H1 (cell line): Measurements from ENCODE around the gene ZNF699. TPM values are rescaled to one million over a fixed set of nuclear protein-coding genes. Genes with fewer than 3 reads are reported as not detected.
A peak's percentile ranks its signal among the peaks of the same experiment; 100 is the strongest.

Experiments used
- CTCF ChIA-PET: fragments of 300-600 bp; sonication (Branson Sonifier 250); formaldehyde crosslinking; loops from one replicate; lab custom pipeline; 2021; ENCODE audit not compliant: partially characterized antibody; lab: Charles Lee
- POLR2A ChIA-PET: fragments of 300-600 bp; sonication (Branson Sonifier 250); formaldehyde crosslinking; loops from one replicate; lab custom pipeline; 2021; ENCODE audit warnings: inconsistent platforms; ENCODE audit not compliant: partially characterized antibody; lab: Charles Lee
- DNase-seq, 2 experiments: peaks; one replicate each; pipeline versions ENCODE4 v3.0.0 to v3.0.0-alpha.2; 2010 to 2022; ENCODE audit warnings: low spot score in 2 of 2, low read depth in 1 of 2, mixed read lengths in 1 of 2
- FAIRE-seq: peaks from 2 replicates; lab custom pipeline; 2011; peaks lifted over from hg19 to GRCh38; lab: Jason Lieb, UNC
- H2AFZ ChIP-seq: 2 replicates; pipeline ENCODE4 v1.8.1; 2012; ENCODE audit warnings: low read length, inconsistent platforms
- H2AK5ac ChIP-seq: 2 replicates; pipeline ENCODE4 v1.6.1; 2013; ENCODE audit warnings: low read depth, low read length
- H2BK120ac ChIP-seq: replicated peaks from 2 replicates; pipeline ENCODE3; 2013; ENCODE audit warnings: low read depth, low read length, inconsistent platforms
- H2BK12ac ChIP-seq: 2 replicates; pipeline ENCODE4 v1.6.1; 2013; ENCODE audit warnings: low read depth, low read length
- H2BK15ac ChIP-seq: 2 replicates; pipeline ENCODE4 v1.6.1; 2013; ENCODE audit warnings: low read length
- H2BK20ac ChIP-seq: 2 replicates; pipeline ENCODE4 v1.6.1; 2013; ENCODE audit warnings: low read length
- H2BK5ac ChIP-seq: 2 replicates; pipeline ENCODE4 v1.6.1; 2013; ENCODE audit warnings: low read depth, low read length
- H3K14ac ChIP-seq: 2 replicates; pipeline ENCODE4 v1.6.1; 2013; ENCODE audit warnings: inconsistent platforms; ENCODE audit not compliant: insufficient read length
- H3K18ac ChIP-seq: 2 replicates; pipeline ENCODE4 v1.6.1; 2013; ENCODE audit warnings: low read length; ENCODE audit errors: extremely low read depth
- H3K23ac ChIP-seq: 2 replicates; pipeline ENCODE4 v1.6.1; 2013; ENCODE audit warnings: inconsistent platforms; ENCODE audit not compliant: insufficient read length
- H3K23me2 ChIP-seq: 2 replicates; pipeline ENCODE4 v1.6.1; 2013; ENCODE audit warnings: low read depth, low read length
- H3K27ac ChIP-seq: 2 replicates; pipeline ENCODE4 v1.6.1; 2011; ENCODE audit warnings: low read depth, low read length, inconsistent platforms
- H3K27me3 ChIP-seq, 4 experiments: replicated peaks in 1 of 4; 1 replicate in 1 of 4; 2 replicates in 3 of 4; pipeline versions ENCODE4 v1.6.1 to v1.8.1; 2011 to 2013; ENCODE audit warnings: low read length in 3 of 4, mild to moderate bottlenecking in 3 of 4, inconsistent platforms in 2 of 4, mixed read lengths in 2 of 4, moderate library complexity in 1 of 4; ENCODE audit not compliant: control insufficient read depth in 3 of 4, insufficient read depth in 3 of 4; ENCODE audit errors: extremely low read depth in 1 of 4
- H3K36me3 ChIP-seq, 4 experiments: 2 replicates each; pipeline versions ENCODE4 v1.6.1 to v1.8.1; 2011 to 2013; ENCODE audit warnings: mild to moderate bottlenecking in 4 of 4, low read length in 3 of 4, moderate library complexity in 2 of 4, control low read depth in 1 of 4, inconsistent platforms in 1 of 4; ENCODE audit not compliant: insufficient read depth in 4 of 4, control insufficient read depth in 2 of 4
- H3K4ac ChIP-seq: replicated peaks from 2 replicates; pipeline ENCODE3; 2013; ENCODE audit warnings: low read length, low read depth, mixed read lengths, inconsistent platforms; ENCODE audit not compliant: insufficient read length
- H3K4me1 ChIP-seq, 4 experiments: replicated peaks in 1 of 4; 1 replicate in 1 of 4; 2 replicates in 3 of 4; pipeline versions ENCODE4 v1.6.1 to v1.8.1; 2011 to 2013; ENCODE audit warnings: low read length in 3 of 4, inconsistent platforms in 2 of 4, mixed read lengths in 1 of 4; ENCODE audit not compliant: insufficient read depth in 4 of 4, control insufficient read depth in 3 of 4
- H3K4me2 ChIP-seq, 2 experiments: 2 replicates each; pipeline versions ENCODE4 v1.6.1 to v1.8.1; 2011 to 2013; ENCODE audit warnings: low read depth in 2 of 2, low read length in 2 of 2, control low read depth in 1 of 2, inconsistent platforms in 1 of 2, mild to moderate bottlenecking in 1 of 2; ENCODE audit not compliant: insufficient read depth in 1 of 2
- H3K4me3 ChIP-seq, 4 experiments: fragments of 200-600, 300-600 bp in 1 of 4; sonication (generic), shearing (Covaris generic), sonication (Bioruptor Twin) in 1 of 4; 2 replicates each; pipeline versions ENCODE4 v1.5.1 to v1.8.1; 2011 to 2016; ENCODE audit warnings: low read length in 4 of 4, low read depth in 3 of 4, control low read depth in 2 of 4, inconsistent platforms in 2 of 4, mild to moderate bottlenecking in 2 of 4, mixed read lengths in 1 of 4, moderate library complexity in 1 of 4; ENCODE audit not compliant: insufficient read depth in 2 of 4; ENCODE audit errors: extremely low read depth in 1 of 4
- H3K56ac ChIP-seq: replicated peaks from 2 replicates; pipeline ENCODE3; 2013; ENCODE audit warnings: low read depth, mild to moderate bottlenecking, mixed read lengths, low read length, inconsistent platforms; ENCODE audit not compliant: insufficient read length
- H3K79me1 ChIP-seq: 2 replicates; pipeline ENCODE4 v1.6.1; 2013; ENCODE audit warnings: low read depth, low read length, control low read depth
- H3K79me2 ChIP-seq, 2 experiments: 2 replicates each; pipeline versions ENCODE4 v1.6.1 to v1.8.1; 2012 to 2013; ENCODE audit warnings: low read length in 2 of 2, mild to moderate bottlenecking in 2 of 2, inconsistent platforms in 1 of 2; ENCODE audit not compliant: insufficient read depth in 2 of 2, control insufficient read depth in 1 of 2
- H3K9ac ChIP-seq, 4 experiments: replicated peaks in 1 of 4; 1 replicate in 1 of 4; 2 replicates in 3 of 4; pipeline versions ENCODE4 v1.6.1 to v1.8.1; 2011 to 2013; ENCODE audit warnings: low read depth in 3 of 4, low read length in 3 of 4, control low read depth in 2 of 4, mild to moderate bottlenecking in 2 of 4, moderate library complexity in 2 of 4, inconsistent platforms in 1 of 4; ENCODE audit errors: extremely low read depth in 1 of 4
- H3K9me3 ChIP-seq, 2 experiments: 2 replicates each; pipeline versions ENCODE4 v1.6.1 to v1.8.1; 2012 to 2013; ENCODE audit warnings: mild to moderate bottlenecking in 2 of 2, moderate library complexity in 2 of 2, control low read depth in 1 of 2, inconsistent platforms in 1 of 2, low read depth in 1 of 2, low read length in 1 of 2, mixed read lengths in 1 of 2; ENCODE audit not compliant: insufficient read depth in 2 of 2
- H4K20me1 ChIP-seq, 2 experiments: replicated peaks in 1 of 2; 2 replicates each; pipeline versions ENCODE3 to v1.8.1; 2011 to 2013; ENCODE audit warnings: inconsistent platforms in 2 of 2, low read length in 2 of 2, mild to moderate bottlenecking in 1 of 2; ENCODE audit not compliant: insufficient read depth in 2 of 2, control insufficient read depth in 1 of 2
- H4K5ac ChIP-seq: 2 replicates; pipeline ENCODE4 v1.6.1; 2013; ENCODE audit warnings: low read length, low read depth, mixed read lengths, inconsistent platforms; ENCODE audit not compliant: insufficient read length
- H4K8ac ChIP-seq: 2 replicates; pipeline ENCODE4 v1.8.0; 2013; ENCODE audit warnings: mild to moderate bottlenecking, moderate library complexity, low read length, inconsistent platforms; ENCODE audit not compliant: insufficient read depth; ENCODE audit errors: extremely low read depth
- H4K91ac ChIP-seq: replicated peaks from 2 replicates; pipeline ENCODE3; 2013; ENCODE audit warnings: low read length, mixed read lengths, inconsistent platforms; ENCODE audit not compliant: insufficient read length
- ATF3 ChIP-seq: IDR thresholded peaks from 2 replicates; pipeline ENCODE4 v1.6.1; 2011; ENCODE audit warnings: low read depth, mild to moderate bottlenecking, low read length; ENCODE audit not compliant: insufficient read depth
- BRCA1 ChIP-seq: IDR thresholded peaks from 2 replicates; pipeline ENCODE4 v1.6.1; 2012; ENCODE audit warnings: low read depth, low read length, improper control_type of control experiment
- HDAC2 ChIP-seq, 2 experiments: fragments of 300-600 bp in 1 of 2; sonication (generic) in 1 of 2; IDR thresholded peaks; 2 replicates each; pipeline ENCODE4 v1.6.1; 2011 to 2012; ENCODE audit warnings: low read depth in 2 of 2, low read length in 2 of 2, mild to moderate bottlenecking in 2 of 2, moderate library complexity in 2 of 2, borderline replicate concordance in 1 of 2, inconsistent platforms in 1 of 2
- NANOG ChIP-seq: IDR thresholded peaks from 2 replicates; pipeline ENCODE4 v1.6.1; 2011; ENCODE audit warnings: low read length, low read depth, mild to moderate bottlenecking, inconsistent platforms; ENCODE audit not compliant: insufficient read depth, poor library complexity, severe bottlenecking
- POU5F1 ChIP-seq: IDR thresholded peaks from 2 replicates; pipeline ENCODE4 v1.6.1; 2011; ENCODE audit warnings: low read depth, mild to moderate bottlenecking, low read length, moderate library complexity
- SUZ12 ChIP-seq: fragments of 200-600 bp; sonication (generic); IDR thresholded peaks from 2 replicates; pipeline ENCODE4 v1.6.1; 2012; ENCODE audit warnings: mild to moderate bottlenecking, inconsistent platforms, low read length, moderate library complexity, mixed read lengths
- YY1 ChIP-seq: IDR thresholded peaks from 2 replicates; pipeline ENCODE4 v1.6.1; 2011; ENCODE audit warnings: low read depth, mild to moderate bottlenecking, low read length
- ZNF274 ChIP-seq: IDR thresholded peaks from 2 replicates; pipeline ENCODE4 v1.7.0; 2012; ENCODE audit warnings: low read length, borderline replicate concordance; ENCODE audit errors: extremely low read depth
- WGBS, 2 experiments: shearing (Covaris generic) in 1 of 2; methylation state at CpG; one replicate each; pipeline versions ENCODE4 v1.1.6 to v1.1.7; 2013 to 2015; ENCODE audit warnings: low lambda C conversion rate in 2 of 2, mixed read lengths in 2 of 2, inconsistent platforms in 1 of 2, low coverage in 1 of 2, missing lambda C conversion rate in 1 of 2; ENCODE audit not compliant: insufficient replicate concordance in 2 of 2, insufficient coverage in 1 of 2, insufficient read length in 1 of 2; ENCODE audit errors: extremely low coverage in 1 of 2, missing lambda C conversion rate in 1 of 2; 5-methylcytosine and 5-hydroxymethylcytosine counted together
- polyA plus RNA-seq, 7 experiments: library from polyadenylated mRNA; depleted of rRNA in 3 of 7; stranded (reverse) in 5 of 7; unstranded in 2 of 7; fragments of >200 nt in 5 of 7; fragments of 200-250 nt in 2 of 7; gene quantifications; 1 replicate in 5 of 7; 2 replicates in 1 of 7; 4 replicates in 1 of 7; pipeline versions ENCODE4 v1.2.1 to v1.2.3, GENCODE V29; 2011 to 2013; ENCODE audit warnings: missing spikeins in 2 of 7, mixed read lengths in 2 of 7
- total RNA-seq: library from RNA; stranded (reverse); fragmentation: NEBNext Ultra II Directional; extraction: Animal tissue kit (Norgen Biotek cat#: 25700); gene quantifications from 2 replicates; pipeline ENCODE4 v1.2.1, GENCODE V29; 2021

ZNF699 gene
- total and polyA plus RNA-seq, 2 of the 8 experiments (the other 6 are each of a cell fraction or from before 2014, with no cell fraction given): 1.00 to 3.3 TPM

- DNase-seq (peak; percentile 88 to 98), FAIRE-seq (no peak)
- Histone ChIP-seq H2AFZ (peak within 1 kb of the TSS; percentile 77), H4K5ac (peak within 1 kb of the TSS; percentile 91), H3K23ac (no peak within 1 kb of the TSS), H3K14ac (no peak within 1 kb of the TSS), H3K4me1 (no peaks in the 10 kb centered on the region; a peak in 2 of 7 replicates), H2AK5ac (no peak within 1 kb of the TSS), H2BK12ac (no peak within 1 kb of the TSS), H3K27me3 (no peaks in the 10 kb centered on the region), H3K79me2 (peaks cover 6 to 31% of the 10 kb centered on the region in 2 experiments), H3K27ac (peak within 1 kb of the TSS; percentile 42), H3K9me3 (peaks cover 15 to 29% of the 10 kb centered on the region in 2 experiments; a peak in 3 of 4 replicates), H3K4me3 (peak within 1 kb of the TSS; percentile 71 to 88 (median 75)), H2BK120ac (no peak within 1 kb of the TSS), H4K8ac (peak within 1 kb of the TSS; percentile 90), H3K23me2 (no peaks in the 10 kb centered on the region), H3K4me2 (peak within 1 kb of the TSS; percentile 67 to 74), H2BK20ac (no peak within 1 kb of the TSS), H4K20me1 (no peaks in the 10 kb centered on the region), H2BK5ac (peak within 1 kb of the TSS; percentile 91), H3K4ac (no peak within 1 kb of the TSS), H3K36me3 (peaks cover 0 to 13% (median 6%) of the 10 kb centered on the region in 4 experiments; a peak in 4 of 8 replicates), H3K9ac (peak within 1 kb of the TSS; percentile 42 to 85 (median 70); a peak in 6 of 7 replicates), H2BK15ac (no peak within 1 kb of the TSS), H3K18ac (peak within 1 kb of the TSS; percentile 27; the same call in 1 of the 2 replicates), H4K91ac (peak within 1 kb of the TSS; percentile 56), H3K56ac (peak within 1 kb of the TSS; percentile 82), H3K79me1 (peaks cover 3% of the 10 kb centered on the region; the same call in 1 of the 2 replicates)
- ChIA-PET POLR2A (interaction anchor here (0.7 to 1.7 kb wide), 3 partner anchors 15 to 111 kb away, joined by 3 to 5 read pairs (median 4); partner anchors contain the start of genes ZNF266 and ZNF699), CTCF (interaction anchor here (0.6 kb wide), 1 partner anchor 295 kb away, joined by 3 read pairs; no protein-coding TSS in a partner anchor)
- WGBS, 2 experiments: 2% methylated on average over 47 of the region's 48 CpGs; no CpG with 5 or more reads in 1 of the 2 experiments
- no peak for TF ChIP-seq HDAC2 (IDR thresholded peaks at IDR 0.05; ENCODE audit: borderline replicate concordance in 1 of 2, low read depth in 2 of 2, low read length in 2 of 2)
- TF ChIP-seq POU5F1: no peak
- no peak for TF ChIP-seq ATF3
- TF ChIP-seq ZNF274: no peak
- no peak for TF ChIP-seq NANOG
- peak; percentile 90 for TF ChIP-seq YY1
- TF ChIP-seq BRCA1: peak; percentile 78
- TF ChIP-seq SUZ12: no peak
These were observed 14.4 kb upstream of the ZNF699 start, which contains the start of gene ZNF559 for GRCh38 chr19:9323919-9324583. Gene ZNF559, plus strand, starts transcription at chr19:9324179. Its CDS starts 14,371 bp downstream, at chr19:9338550.
